Uterus (tissue), 4 donors: ENCODE measurements around the gene MLLT6. TPM values are rescaled to one million over a fixed set of nuclear protein-coding genes. Genes with fewer than 3 reads are reported as not detected.

Experiments used
- DNase-seq, 2 donors: peaks; one replicate each; pipeline ENCODE4 v3.0.0-alpha.2; 2019 to 2020
- H3K27ac ChIP-seq, 2 donors: fragments of 200-600 bp; sonication (generic); 1 replicate in 1 of 2; 2 replicates in 1 of 2; pipeline ENCODE4 v1.5.1; 2016 to 2018
- H3K27me3 ChIP-seq, 2 donors: fragments of 200-600 bp; sonication (generic); one replicate each; pipeline ENCODE4 v1.5.1; 2018 to 2019; ENCODE audit warnings: control low read depth in 1 of 2
- H3K36me3 ChIP-seq, 2 donors: fragments of 200-600 bp; sonication (generic); one replicate each; pipeline ENCODE4 v1.5.1; 2019; ENCODE audit warnings: control low read depth in 1 of 2
- H3K4me1 ChIP-seq, 2 donors: fragments of 200-600 bp; sonication (generic); one replicate each; pipeline ENCODE4 v1.5.1; 2018 to 2019; ENCODE audit warnings: control low read depth in 1 of 2
- H3K4me3 ChIP-seq, 2 donors: fragments of 200-600 bp; sonication (generic); 1 replicate in 1 of 2; 2 replicates in 1 of 2; pipeline ENCODE4 v1.5.1; 2018 to 2019; ENCODE audit warnings: mild to moderate bottlenecking in 1 of 2
- H3K9me3 ChIP-seq, 2 donors: fragments of 200-600 bp; sonication (generic); one replicate each; pipeline ENCODE4 v1.5.1; 2019; ENCODE audit warnings: control low read depth in 1 of 2
- CTCF ChIP-seq, 4 experiments: fragments of 200-600 bp in 2 of 4; fragments of 450-650 bp in 2 of 4; sonication (generic) in 2 of 4; IDR thresholded peaks; one replicate each; pipeline ENCODE4 v1.5.1; 2016 to 2019; ENCODE audit warnings: antibody characterized with exemption in 4 of 4, mild to moderate bottlenecking in 2 of 4, moderate library complexity in 1 of 4
- POLR2A ChIP-seq, 2 donors: fragments of 450-650 bp; IDR thresholded peaks; one replicate each; pipeline ENCODE4 v1.6.1; 2016; ENCODE audit warnings: antibody characterized with exemption in 2 of 2, mild to moderate bottlenecking in 1 of 2, moderate library complexity in 1 of 2
- intact Hi-C: fragments of 100-400 bp; cut with DNase I; formaldehyde crosslinking; loops from one replicate; pipeline ENCODE4 v1.15.1; 2023; ENCODE audit warnings: low total_unique reads
- total RNA-seq, 4 donors: library from RNA; depleted of rRNA in 3 of 4; stranded (reverse); fragments of >200 nt in 3 of 4; gene quantifications; one replicate each; pipeline versions ENCODE4 v1.1.0 to v1.2.4, GENCODE V29; 2014 to 2023
- donor health status: DM: yes; HTN: yes; CAD: no.

The MLLT6 gene
- total RNA-seq, 4 donors from 2014 or later: 32.3 to 218 (median 60.3) TPM

GRCh38 chr17:38709104-38709820 lies 4.2 kb downstream of the MLLT6 start:
- Histone ChIP-seq H3K9me3 (no peaks in the 10 kb centered on the region), H3K4me3 (no peak overlapping the region), H3K36me3 (no peaks in the 10 kb centered on the region), H3K27ac (no peak overlapping the region), H3K27me3 (no peaks in the 10 kb centered on the region), H3K4me1 (peaks cover 0 to 6% of the 10 kb centered on the region in 2 donors)
- no peak for DNase-seq
- intact Hi-C loops: no loop called here
- TF ChIP-seq POLR2A (IDR thresholded peaks at IDR 0.05) (no peak), CTCF (IDR thresholded peaks at IDR 0.05) (no peak)

GRCh38 chr17:38709864-38710603 lies 5.0 kb downstream of the MLLT6 start:
- H3K27ac ChIP-seq: no peak overlapping the region
- H3K4me3 ChIP-seq: no peak overlapping the region
- no peak for TF ChIP-seq POLR2A (IDR thresholded peaks at IDR 0.05)
- no peak for TF ChIP-seq CTCF (IDR thresholded peaks at IDR 0.05)
- peaks cover 0 to 6% of the 10 kb centered on the region in 2 donors for H3K4me1 ChIP-seq
- H3K36me3 ChIP-seq: no peaks in the 10 kb centered on the region
- H3K9me3 ChIP-seq: no peaks in the 10 kb centered on the region
- DNase-seq: no peak
- intact Hi-C loops: no loop called here
- no peaks in the 10 kb centered on the region for H3K27me3 ChIP-seq

- Histone ChIP-seq H3K4me3 (no peak overlapping the region), H3K27ac (no peak overlapping the region), H3K4me1 (peaks cover 0 to 6% of the 10 kb centered on the region in 2 donors), H3K27me3 (no peaks in the 10 kb centered on the region), H3K9me3 (no peaks in the 10 kb centered on the region), H3K36me3 (no peaks in the 10 kb centered on the region)
- no peak for DNase-seq
- TF ChIP-seq POLR2A (IDR thresholded peaks at IDR 0.05) (no peak), CTCF (IDR thresholded peaks at IDR 0.05) (no peak)
- intact Hi-C loops: no loop called here
These were observed 5.5 kb downstream of the MLLT6 start for GRCh38 chr17:38710604-38710962.

- Histone ChIP-seq H3K9me3 (no peaks in the 10 kb centered on the region), H3K4me1 (peaks cover 0 to 6% of the 10 kb centered on the region in 2 donors), H3K27me3 (no peaks in the 10 kb centered on the region), H3K27ac (no peak overlapping the region), H3K4me3 (no peak overlapping the region), H3K36me3 (no peaks in the 10 kb centered on the region)
- no peak for TF ChIP-seq POLR2A (IDR thresholded peaks at IDR 0.05)
- no peak for TF ChIP-seq CTCF (IDR thresholded peaks at IDR 0.05)
- DNase-seq: no peak
- intact Hi-C loops: no loop called here
These were observed 5.9 kb downstream of the MLLT6 start for GRCh38 chr17:38710985-38711384.
